Astrocyte (in vitro differentiated cells and primary cell): ENCODE measurements around the gene SRMS. TPM values are rescaled to one million over a fixed set of nuclear protein-coding genes. Genes with fewer than 3 reads are reported as not detected.

Experiments
- DNase-seq: peaks from one replicate; pipeline ENCODE4 v3.0.0-alpha.2; 2010; ENCODE audit warnings: low read depth
- FAIRE-seq: peaks from 2 replicates; lab custom pipeline; 2011; peaks lifted over from hg19 to GRCh38; lab: Jason Lieb, UNC
- H2AFZ ChIP-seq: 2 replicates; pipeline ENCODE4 v1.6.0; 2012; ENCODE audit warnings: low read depth, low read length, inconsistent platforms
- H3K27ac ChIP-seq: 2 replicates; pipeline ENCODE4 v1.5.1; 2011; ENCODE audit warnings: low read depth, low read length, inconsistent platforms
- H3K27me3 ChIP-seq: 2 replicates; pipeline ENCODE4 v1.6.0; 2011; ENCODE audit warnings: low read length, inconsistent platforms; ENCODE audit not compliant: insufficient read depth
- H3K36me3 ChIP-seq: 2 replicates; pipeline ENCODE4 v1.5.1; 2011; ENCODE audit warnings: low read length, inconsistent platforms; ENCODE audit not compliant: insufficient read depth
- H3K4me1 ChIP-seq: 2 replicates; pipeline ENCODE4 v1.5.1; 2011; ENCODE audit warnings: low read length, inconsistent platforms; ENCODE audit not compliant: insufficient read depth
- H3K4me2 ChIP-seq: 2 replicates; pipeline ENCODE4 v1.6.0; 2012; ENCODE audit warnings: low read length, inconsistent platforms
- H3K4me3 ChIP-seq: 2 replicates; pipeline ENCODE4 v1.5.1; 2011; ENCODE audit warnings: low read depth, mild to moderate bottlenecking, low read length, inconsistent platforms; ENCODE audit not compliant: insufficient read depth
- H3K79me2 ChIP-seq: 2 replicates; pipeline ENCODE4 v1.6.0; 2012; ENCODE audit warnings: mild to moderate bottlenecking, low read length, inconsistent platforms; ENCODE audit not compliant: insufficient read depth
- H3K9ac ChIP-seq: 2 replicates; pipeline ENCODE4 v1.6.0; 2012; ENCODE audit warnings: mild to moderate bottlenecking, low read length, inconsistent platforms
- H3K9me3 ChIP-seq: 2 replicates; pipeline ENCODE4 v1.5.1; 2012; ENCODE audit warnings: low read depth, mild to moderate bottlenecking, low read length, inconsistent platforms; ENCODE audit not compliant: insufficient read depth
- H4K20me1 ChIP-seq: 2 replicates; pipeline ENCODE4 v1.6.0; 2012; ENCODE audit warnings: low read length, inconsistent platforms; ENCODE audit not compliant: insufficient read depth
- H3K27ac Mint-ChIP-seq: one replicate; pipeline ENCODE4 v1.8.0; 2021; ENCODE audit warnings: mild to moderate bottlenecking, mixed read lengths; ENCODE audit not compliant: unreplicated experiment
- H3K27me3 Mint-ChIP-seq: one replicate; pipeline ENCODE4 v1.8.0; 2021; ENCODE audit warnings: low read depth, mixed read lengths; ENCODE audit not compliant: unreplicated experiment
- H3K36me3 Mint-ChIP-seq: one replicate; pipeline ENCODE4 v1.8.0; 2021; ENCODE audit warnings: low read depth, mixed read lengths; ENCODE audit not compliant: unreplicated experiment
- H3K4me1 Mint-ChIP-seq: one replicate; pipeline ENCODE4 v1.8.0; 2021; ENCODE audit warnings: low read depth, mixed read lengths; ENCODE audit not compliant: unreplicated experiment
- H3K4me3 Mint-ChIP-seq: one replicate; pipeline ENCODE4 v1.8.0; 2021; ENCODE audit warnings: mild to moderate bottlenecking, moderate library complexity, mixed read lengths; ENCODE audit not compliant: unreplicated experiment
- H3K9me3 Mint-ChIP-seq: one replicate; pipeline ENCODE4 v1.8.0; 2021; ENCODE audit warnings: mild to moderate bottlenecking, mixed read lengths; ENCODE audit not compliant: unreplicated experiment
- CTCF ChIP-seq: IDR thresholded peaks from 2 replicates; pipeline ENCODE4 v1.5.1; 2011; ENCODE audit warnings: low read depth, mild to moderate bottlenecking, inconsistent platforms, low read length, moderate library complexity; ENCODE audit not compliant: insufficient read depth
- EZH2 ChIP-seq: IDR thresholded peaks from 2 replicates; pipeline ENCODE4 v1.6.1; 2012; ENCODE audit warnings: mild to moderate bottlenecking, low read length, inconsistent platforms; ENCODE audit not compliant: insufficient read depth
- total RNA-seq: library from RNA; stranded (reverse); gene quantifications from 2 replicates; pipeline ENCODE4 v1.2.1, GENCODE V29; 2021

The SRMS gene
- total RNA-seq, 1 donor from 2014 or later: 0.14 TPM

GRCh38 chr20:63579017-63579694 lies 31.6 kb upstream of the SRMS start:
- H3K27me3 Mint-ChIP-seq: peaks cover 22% of the 10 kb centered on the region
- Histone ChIP-seq H4K20me1 (no peaks in the 10 kb centered on the region), H3K9ac (no peak overlapping the region), H3K36me3 (no peaks in the 10 kb centered on the region), H3K9me3 (no peaks in the 10 kb centered on the region), H3K4me1 (peaks cover 14% of the 10 kb centered on the region), H3K79me2 (no peaks in the 10 kb centered on the region), H2AFZ (no peak overlapping the region), H3K27ac (no peak overlapping the region), H3K4me2 (no peak overlapping the region), H3K4me3 (no peak overlapping the region), H3K27me3 (peaks cover 7% of the 10 kb centered on the region)
- no peak overlapping the region for H3K4me3 Mint-ChIP-seq
- DNase-seq (no peak), FAIRE-seq (no peak)
- TF ChIP-seq CTCF: no peak
- TF ChIP-seq EZH2: no peak
- no peak overlapping the region for H3K27ac Mint-ChIP-seq
- no peaks in the 10 kb centered on the region for H3K9me3 Mint-ChIP-seq
- peaks cover 4% of the 10 kb centered on the region for H3K4me1 Mint-ChIP-seq
- H3K36me3 Mint-ChIP-seq: no peaks in the 10 kb centered on the region

GRCh38 chr20:63578224-63579016 lies 30.9 kb upstream of the SRMS start:
- Histone ChIP-seq H2AFZ (no peak overlapping the region), H4K20me1 (peaks cover 2% of the 10 kb centered on the region), H3K36me3 (no peaks in the 10 kb centered on the region), H3K4me2 (no peak overlapping the region), H3K9me3 (no peaks in the 10 kb centered on the region), H3K4me3 (no peak overlapping the region), H3K27me3 (peaks cover 7% of the 10 kb centered on the region), H3K9ac (no peak overlapping the region), H3K79me2 (peaks cover 2% of the 10 kb centered on the region), H3K27ac (no peak overlapping the region), H3K4me1 (peaks cover 17% of the 10 kb centered on the region)
- Mint-ChIP-seq H3K27ac (no peak overlapping the region), H3K9me3 (no peaks in the 10 kb centered on the region), H3K27me3 (peaks cover 22% of the 10 kb centered on the region), H3K4me1 (peaks cover 4% of the 10 kb centered on the region), H3K4me3 (no peak overlapping the region), H3K36me3 (no peaks in the 10 kb centered on the region)
- FAIRE-seq (no peak), DNase-seq (no peak)
- TF ChIP-seq EZH2: no peak
- TF ChIP-seq CTCF: no peak
